Coronary artery (tissue), 2 donors: ENCODE data around the gene RYR3.
"Not testable (repeated sequence)": the region's sequence is repeated elsewhere in the genome, so short reads cannot be mapped to it uniquely, and the experiment has no call there.

Experiments used
- DNase-seq: peaks from one replicate; pipeline ENCODE4 v3.0.0-alpha.2; 2017; ENCODE audit warnings: low spot score
- H3K27ac ChIP-seq, 2 donors: fragments of 200-600 bp; sonication (generic); one replicate each; pipeline ENCODE4 v1.5.1; 2016 to 2019
- H3K4me3 ChIP-seq: fragments of 200-600 bp; sonication (generic); 2 replicates; pipeline ENCODE4 v1.5.1; 2016; ENCODE audit warnings: mild to moderate bottlenecking, moderate library complexity
- TF ChIP-seq, protein P1 (sequence below): fragments of 200-600 bp; sonication (generic); IDR thresholded peaks from one replicate; pipeline ENCODE4 v1.5.1; 2019; ENCODE audit warnings: antibody characterized with exemption

The RYR3 gene

DNA sequence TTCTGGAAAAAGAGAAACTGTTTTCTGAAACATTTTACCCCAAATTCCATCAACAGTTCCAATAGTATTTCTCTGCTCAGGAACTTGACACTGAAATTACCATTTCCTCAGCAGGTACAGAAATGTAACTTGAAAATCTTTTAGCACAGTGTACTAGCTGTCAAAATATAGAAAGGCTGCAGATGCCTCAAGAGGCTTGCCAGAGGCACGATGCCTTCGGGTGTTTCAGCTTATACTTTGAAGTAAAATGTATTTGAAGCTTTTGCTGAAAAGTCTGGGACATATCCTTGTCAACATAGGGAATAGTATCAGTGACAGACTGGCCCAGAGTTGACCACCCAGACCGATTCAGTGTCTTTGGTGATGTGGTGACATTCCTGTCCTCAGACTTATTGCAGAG lies 503.1 kb downstream of the RYR3 start:
- H3K4me3 ChIP-seq, result no peak overlapping the region
- H3K27ac ChIP-seq, result no peak overlapping the region
- TF ChIP-seq, protein P1, sequence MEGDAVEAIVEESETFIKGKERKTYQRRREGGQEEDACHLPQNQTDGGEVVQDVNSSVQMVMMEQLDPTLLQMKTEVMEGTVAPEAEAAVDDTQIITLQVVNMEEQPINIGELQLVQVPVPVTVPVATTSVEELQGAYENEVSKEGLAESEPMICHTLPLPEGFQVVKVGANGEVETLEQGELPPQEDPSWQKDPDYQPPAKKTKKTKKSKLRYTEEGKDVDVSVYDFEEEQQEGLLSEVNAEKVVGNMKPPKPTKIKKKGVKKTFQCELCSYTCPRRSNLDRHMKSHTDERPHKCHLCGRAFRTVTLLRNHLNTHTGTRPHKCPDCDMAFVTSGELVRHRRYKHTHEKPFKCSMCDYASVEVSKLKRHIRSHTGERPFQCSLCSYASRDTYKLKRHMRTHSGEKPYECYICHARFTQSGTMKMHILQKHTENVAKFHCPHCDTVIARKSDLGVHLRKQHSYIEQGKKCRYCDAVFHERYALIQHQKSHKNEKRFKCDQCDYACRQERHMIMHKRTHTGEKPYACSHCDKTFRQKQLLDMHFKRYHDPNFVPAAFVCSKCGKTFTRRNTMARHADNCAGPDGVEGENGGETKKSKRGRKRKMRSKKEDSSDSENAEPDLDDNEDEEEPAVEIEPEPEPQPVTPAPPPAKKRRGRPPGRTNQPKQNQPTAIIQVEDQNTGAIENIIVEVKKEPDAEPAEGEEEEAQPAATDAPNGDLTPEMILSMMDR, result no peak
- no peak for DNase-seq

DNA sequence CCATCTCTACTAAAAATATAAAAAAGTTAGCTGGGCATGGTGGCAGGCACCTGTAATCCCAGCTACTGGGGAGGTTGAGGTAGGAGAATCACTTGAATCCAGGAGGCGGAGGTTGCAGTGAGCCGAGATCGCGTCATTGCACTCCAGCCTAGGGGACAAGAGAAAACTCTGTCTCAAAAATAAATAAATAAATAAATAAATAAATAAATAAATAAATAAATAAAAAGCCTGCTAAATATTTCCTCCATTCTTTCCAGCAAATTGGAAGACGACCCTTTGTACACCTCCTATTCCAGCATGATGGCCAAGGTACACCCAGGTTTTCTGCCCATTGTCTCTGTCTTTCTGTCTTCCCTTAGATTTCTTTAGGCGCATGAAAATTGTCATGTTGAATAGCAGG lies 508.7 kb downstream of the RYR3 start:
- not testable (repeated sequence) for H3K4me3 ChIP-seq, DNase-seq, H3K27ac ChIP-seq

GRCh38 chr15:33822479-33822878 lies 511.7 kb downstream of the RYR3 start:
- TF ChIP-seq, protein P1, result no peak
- Histone ChIP-seq H3K27ac (no peak overlapping the region), H3K4me3 (no peak overlapping the region)
- no peak for DNase-seq

- DNase-seq, result no peak
- no peak overlapping the region for H3K4me3 ChIP-seq
- TF ChIP-seq, protein P1, result no peak
- H3K27ac ChIP-seq, result no peak overlapping the region
Measured at GRCh38 chr15:33823119-33823518, 512.4 kb downstream of the RYR3 start.

DNA sequence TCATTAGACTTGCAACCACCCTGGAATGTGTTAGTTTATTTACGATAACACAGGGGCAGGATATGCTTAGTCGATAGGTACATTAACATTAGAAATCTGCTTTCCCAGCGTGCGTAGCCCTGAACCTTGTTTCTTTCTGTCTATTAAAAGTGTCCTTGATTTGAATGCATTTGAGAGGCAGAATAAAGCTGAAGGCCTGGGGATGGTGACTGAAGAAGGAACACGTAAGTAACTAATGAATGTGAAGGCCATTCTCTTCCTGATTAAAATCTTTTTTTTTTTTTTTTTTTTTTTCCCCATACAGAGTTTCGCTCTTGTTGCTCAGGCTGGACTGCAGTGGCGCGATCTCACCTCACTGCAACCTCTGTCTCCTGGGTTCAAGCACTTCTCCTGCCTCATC lies 514.7 kb downstream of the RYR3 start:
- Histone ChIP-seq H3K4me3 (no peak overlapping the region), H3K27ac (no peak overlapping the region)
- TF ChIP-seq, protein P1, result no peak
- no peak for DNase-seq

GRCh38 chr15:33826201-33826600 lies 515.4 kb downstream of the RYR3 start:
- DNase-seq, result no peak
- Histone ChIP-seq H3K4me3 (no peak overlapping the region), H3K27ac (no peak overlapping the region)
- TF ChIP-seq, protein P1, result no peak

DNA sequence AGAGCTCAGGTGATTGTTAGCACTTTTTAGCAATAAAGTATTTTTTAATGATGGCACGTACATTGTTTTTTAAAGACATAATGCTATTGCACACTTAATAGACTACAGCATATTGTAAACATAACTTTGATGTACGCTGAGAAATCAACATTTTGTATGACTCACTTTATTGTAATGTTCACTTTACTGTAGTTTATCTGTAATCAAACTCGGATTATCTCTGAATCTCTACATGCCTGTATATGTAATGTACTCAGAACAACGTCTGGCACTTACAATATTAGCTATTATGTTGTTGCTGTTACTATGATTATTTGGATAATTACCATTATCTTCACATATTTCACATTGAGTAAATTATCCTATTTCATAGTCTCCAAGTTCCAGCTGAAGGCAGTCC lies 519.6 kb downstream of the RYR3 start:
- no peak for DNase-seq
- TF ChIP-seq, protein P1, result no peak
- H3K27ac ChIP-seq, result no peak overlapping the region
- no peak overlapping the region for H3K4me3 ChIP-seq

GRCh38 chr15:33831646-33832045 lies 520.9 kb downstream of the RYR3 start:
- DNase-seq, result no peak
- TF ChIP-seq, protein P1, result no peak
- H3K4me3 ChIP-seq, result no peak overlapping the region
- no peak overlapping the region for H3K27ac ChIP-seq
